Hepatocyte (in vitro differentiated cells): ENCODE data around the gene AKIRIN1. TPM values are rescaled to one million over a fixed set of nuclear protein-coding genes. Genes with fewer than 3 reads are reported as not detected.

Experiments
- DNase-seq: peaks from one replicate; pipeline ENCODE4 v3.0.0-alpha.2; 2016; ENCODE audit warnings: low spot score
- H2AFZ ChIP-seq: fragments of 200-600 bp; sonication (generic); 2 replicates; pipeline ENCODE4 v1.6.0; 2016; ENCODE audit warnings: antibody characterized with exemption, mild to moderate bottlenecking
- H3K27ac ChIP-seq: fragments of 200-600 bp; sonication (generic); 2 replicates; pipeline ENCODE4 v1.5.1; 2016; ENCODE audit warnings: mild to moderate bottlenecking
- H3K27me3 ChIP-seq: fragments of 200-600 bp; sonication (generic); 2 replicates; pipeline ENCODE4 v1.6.1; 2016
- H3K36me3 ChIP-seq: fragments of 200-600 bp; sonication (generic); replicated peaks from 2 replicates; pipeline ENCODE4 v1.5.1; 2016; ENCODE audit warnings: low read depth; ENCODE audit not compliant: insufficient read depth
- H3K4me1 ChIP-seq: fragments of 200-600 bp; sonication (generic); 2 replicates; pipeline ENCODE4 v1.5.1; 2016; ENCODE audit warnings: mild to moderate bottlenecking, moderate library complexity; ENCODE audit not compliant: insufficient read depth
- H3K4me2 ChIP-seq: fragments of 200-600 bp; sonication (generic); 2 replicates; pipeline ENCODE4 v1.6.0; 2016
- H3K4me3 ChIP-seq: fragments of 200-600 bp; sonication (generic); 2 replicates; pipeline ENCODE4 v1.5.1; 2016; ENCODE audit warnings: mild to moderate bottlenecking
- H3K79me2 ChIP-seq: fragments of 200-600 bp; sonication (generic); 2 replicates; pipeline ENCODE4 v1.6.0; 2017; ENCODE audit warnings: mild to moderate bottlenecking
- H3K9me2 ChIP-seq: fragments of 200-600 bp; sonication (generic); replicated peaks from 2 replicates; pipeline ENCODE4 v1.6.0; 2017; ENCODE audit warnings: mild to moderate bottlenecking; ENCODE audit not compliant: insufficient read depth
- H3K9me3 ChIP-seq: fragments of 200-600 bp; sonication (generic); 2 replicates; pipeline ENCODE4 v1.5.1; 2016; ENCODE audit warnings: low read depth, mild to moderate bottlenecking
- H4K20me1 ChIP-seq: fragments of 200-600 bp; sonication (generic); 2 replicates; pipeline ENCODE4 v1.6.0; 2016; ENCODE audit warnings: mild to moderate bottlenecking; ENCODE audit not compliant: insufficient read depth, poor library complexity, severe bottlenecking
- EZH2 ChIP-seq: fragments of 200-600 bp; sonication (generic); IDR thresholded peaks from 2 replicates; pipeline ENCODE4 v1.6.1; 2016; ENCODE audit warnings: antibody characterized with exemption, mild to moderate bottlenecking, borderline replicate concordance
- EZH2phosphoT487 ChIP-seq: fragments of 200-600 bp; sonication (generic); IDR thresholded peaks from one replicate; pipeline ENCODE4 v1.6.1; 2018; ENCODE audit warnings: antibody characterized with exemption, mild to moderate bottlenecking, low read depth, moderate library complexity; ENCODE audit not compliant: unreplicated experiment, severe bottlenecking
- WGBS: methylation state at CpG from one replicate; pipeline ENCODE4 v1.1.6; 2016; ENCODE audit warnings: low lambda C conversion rate; ENCODE audit errors: missing lambda C conversion rate; 5-methylcytosine and 5-hydroxymethylcytosine counted together
- polyA plus RNA-seq: library from polyadenylated mRNA; unstranded; fragments of >200 nt; fragmentation: Nextera tagmentation; extraction: Ambion mirVana; gene quantifications from 2 replicates; pipeline ENCODE4 v1.2.1, GENCODE V29; 2016
- total RNA-seq: library from RNA; depleted of rRNA; stranded (reverse); fragments of >200 nt; gene quantifications from 2 replicates; pipeline ENCODE4 v1.2.3, GENCODE V29; 2014
- TF ChIP-seq, protein P1 (sequence below): fragments of 200-600 bp; sonication (generic); IDR thresholded peaks from 2 replicates; pipeline ENCODE4 v1.5.1; 2016; ENCODE audit warnings: antibody characterized with exemption, mild to moderate bottlenecking; ENCODE audit not compliant: poor library complexity

AKIRIN1 gene
- total and polyA plus RNA-seq, 2 experiments from 2014 or later, result 75.1 to 77.3 TPM

DNA sequence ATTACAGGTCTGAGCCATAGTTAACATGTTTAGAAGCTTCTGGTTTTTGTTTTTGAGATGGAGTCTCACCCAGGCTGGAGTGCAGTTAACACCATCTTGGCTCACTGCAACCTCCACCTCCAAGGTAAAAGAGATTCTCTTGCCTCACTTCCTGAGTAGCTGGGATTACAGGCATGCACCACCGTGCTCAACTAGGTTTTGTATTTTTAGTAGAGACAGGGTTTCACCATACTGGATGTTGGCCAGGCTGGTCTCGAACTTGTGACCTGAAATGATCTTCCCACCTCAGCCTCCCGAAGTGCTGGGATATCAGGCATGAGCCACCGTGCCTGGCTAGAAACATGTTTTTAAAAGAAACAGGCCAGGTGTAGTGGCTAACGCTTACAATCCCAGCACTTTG lies 45.6 kb downstream of the AKIRIN1 start:
- TF ChIP-seq, protein P1, sequence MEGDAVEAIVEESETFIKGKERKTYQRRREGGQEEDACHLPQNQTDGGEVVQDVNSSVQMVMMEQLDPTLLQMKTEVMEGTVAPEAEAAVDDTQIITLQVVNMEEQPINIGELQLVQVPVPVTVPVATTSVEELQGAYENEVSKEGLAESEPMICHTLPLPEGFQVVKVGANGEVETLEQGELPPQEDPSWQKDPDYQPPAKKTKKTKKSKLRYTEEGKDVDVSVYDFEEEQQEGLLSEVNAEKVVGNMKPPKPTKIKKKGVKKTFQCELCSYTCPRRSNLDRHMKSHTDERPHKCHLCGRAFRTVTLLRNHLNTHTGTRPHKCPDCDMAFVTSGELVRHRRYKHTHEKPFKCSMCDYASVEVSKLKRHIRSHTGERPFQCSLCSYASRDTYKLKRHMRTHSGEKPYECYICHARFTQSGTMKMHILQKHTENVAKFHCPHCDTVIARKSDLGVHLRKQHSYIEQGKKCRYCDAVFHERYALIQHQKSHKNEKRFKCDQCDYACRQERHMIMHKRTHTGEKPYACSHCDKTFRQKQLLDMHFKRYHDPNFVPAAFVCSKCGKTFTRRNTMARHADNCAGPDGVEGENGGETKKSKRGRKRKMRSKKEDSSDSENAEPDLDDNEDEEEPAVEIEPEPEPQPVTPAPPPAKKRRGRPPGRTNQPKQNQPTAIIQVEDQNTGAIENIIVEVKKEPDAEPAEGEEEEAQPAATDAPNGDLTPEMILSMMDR, result no peak
- TF ChIP-seq EZH2phosphoT487, result no peak
- no peak for TF ChIP-seq EZH2
- WGBS, result 99% methylated on average over 5 of the region's 5 CpGs

DNA sequence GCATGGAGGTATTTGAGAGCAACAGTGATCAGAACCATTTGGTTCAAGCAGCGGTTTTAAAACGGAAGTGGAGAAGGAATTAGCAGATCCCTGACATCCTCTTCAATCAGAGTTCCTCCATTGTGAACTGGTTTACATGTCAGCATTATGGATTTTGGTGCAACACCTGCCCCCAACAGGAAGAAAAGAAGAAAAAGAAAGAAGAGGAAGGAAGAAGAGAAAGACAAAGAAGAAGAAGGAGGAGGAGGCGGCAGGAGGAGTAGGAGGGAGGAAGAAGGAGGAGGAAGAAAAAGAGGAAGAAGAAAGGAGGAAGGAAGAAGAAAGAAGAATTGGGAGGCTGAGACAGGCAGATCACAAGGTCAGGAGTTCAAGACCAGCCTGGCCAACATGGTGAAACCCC lies 52.4 kb downstream of the AKIRIN1 start:
- Histone ChIP-seq H3K36me3 (no peaks in the 10 kb centered on the region), H3K9me3 (no peaks in the 10 kb centered on the region)

More for the DNA sequence above, 45.6 kb downstream of the AKIRIN1 start:
- Histone ChIP-seq H3K9me3 (no peaks in the 10 kb centered on the region), H4K20me1 (peaks cover 2% of the 10 kb centered on the region), H3K9me2 (no peaks in the 10 kb centered on the region), H3K27ac (no peak overlapping the region), H3K79me2 (peaks cover 10% of the 10 kb centered on the region), H2AFZ (no peak overlapping the region), H3K4me1 (no peaks in the 10 kb centered on the region), H3K27me3 (no peaks in the 10 kb centered on the region), H3K4me2 (no peak overlapping the region), H3K36me3 (no peaks in the 10 kb centered on the region), H3K4me3 (no peak overlapping the region)
- no peak for DNase-seq

DNA sequence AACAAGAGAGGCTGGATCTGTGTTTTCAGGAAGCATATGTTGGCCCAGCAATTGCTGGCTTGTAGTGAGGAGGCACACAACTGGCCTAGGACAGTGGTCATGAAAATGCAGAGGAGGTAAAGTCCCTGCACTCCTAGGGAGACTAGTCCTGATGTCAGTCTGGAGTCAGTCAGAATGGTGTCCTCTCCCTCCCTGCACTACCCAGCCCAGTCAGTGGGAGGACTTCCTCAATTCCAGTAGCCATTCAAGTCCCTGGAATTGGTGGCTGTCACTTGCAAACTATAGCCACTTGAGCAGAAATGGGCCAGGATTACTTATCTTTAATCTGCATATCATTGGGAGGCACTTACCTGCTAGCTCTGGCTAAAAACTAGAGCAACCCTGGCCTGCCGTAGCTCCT lies 53.7 kb downstream of the AKIRIN1 start:
- DNase-seq, result no peak
- Histone ChIP-seq H3K79me2 (no peaks in the 10 kb centered on the region), H3K9me2 (no peaks in the 10 kb centered on the region), H3K27me3 (no peaks in the 10 kb centered on the region), H3K36me3 (no peaks in the 10 kb centered on the region), H3K9me3 (no peaks in the 10 kb centered on the region), H3K4me3 (no peak overlapping the region), H2AFZ (no peak overlapping the region), H3K4me2 (no peak overlapping the region), H4K20me1 (no peaks in the 10 kb centered on the region), H3K27ac (no peak overlapping the region), H3K4me1 (no peaks in the 10 kb centered on the region)
- 87% methylated on average over 1 of the region's 1 CpG for WGBS
- TF ChIP-seq EZH2 (no peak), EZH2phosphoT487 (no peak)
- TF ChIP-seq, protein P1, result no peak

More for the DNA sequence above, 52.4 kb downstream of the AKIRIN1 start:
- Histone ChIP-seq H2AFZ (no peak overlapping the region), H3K9me2 (no peaks in the 10 kb centered on the region), H4K20me1 (no peaks in the 10 kb centered on the region), H3K27ac (no peak overlapping the region), H3K4me1 (no peaks in the 10 kb centered on the region), H3K27me3 (no peaks in the 10 kb centered on the region), H3K4me2 (no peak overlapping the region), H3K79me2 (no peaks in the 10 kb centered on the region), H3K4me3 (no peak overlapping the region)
- no peak for DNase-seq
- TF ChIP-seq, protein P1, result no peak
- TF ChIP-seq EZH2phosphoT487 (no peak), EZH2 (no peak)
- WGBS, result 91% methylated on average over 3 of the region's 3 CpGs

DNA sequence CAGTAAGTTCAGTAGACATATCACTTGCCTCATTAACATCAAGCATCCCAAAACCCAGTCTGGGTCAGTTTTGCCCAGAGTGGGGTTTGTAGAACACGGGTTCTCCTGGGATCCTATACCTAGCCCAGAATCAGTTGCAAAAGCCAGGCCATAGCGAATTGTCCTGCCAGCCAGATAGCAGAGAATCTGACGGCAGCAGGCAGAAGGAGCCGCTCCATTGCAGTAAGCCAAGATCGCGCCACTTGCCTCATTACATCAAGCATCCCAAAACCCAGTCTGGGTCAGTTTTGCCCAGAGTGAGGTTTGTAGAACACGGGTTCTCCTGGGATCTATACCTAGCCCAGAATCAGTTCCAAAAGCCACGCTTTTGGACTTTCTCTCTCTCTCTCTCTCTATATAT lies 54.2 kb downstream of the AKIRIN1 start:
- Histone ChIP-seq H3K9me3 (no peaks in the 10 kb centered on the region), H3K27me3 (no peaks in the 10 kb centered on the region), H3K36me3 (no peaks in the 10 kb centered on the region), H3K4me3 (no peak overlapping the region), H3K27ac (no peak overlapping the region), H4K20me1 (no peaks in the 10 kb centered on the region), H3K4me1 (no peaks in the 10 kb centered on the region), H2AFZ (no peak overlapping the region), H3K9me2 (no peaks in the 10 kb centered on the region), H3K79me2 (no peaks in the 10 kb centered on the region), H3K4me2 (no peak overlapping the region)
- 97% methylated on average over 8 of the region's 8 CpGs for WGBS
- no peak for DNase-seq
- TF ChIP-seq, protein P1, result no peak
- TF ChIP-seq EZH2phosphoT487, result no peak
- no peak for TF ChIP-seq EZH2
